Osteoblast (primary cell): ENCODE data around the gene BRF1. TPM values are rescaled to one million over a fixed set of nuclear protein-coding genes. Genes with fewer than 3 reads are reported as not detected.

Experiments
- DNase-seq: peaks from one replicate; pipeline ENCODE4 v3.0.0; 2011; ENCODE audit warnings: low spot score, mixed read lengths; ENCODE audit not compliant: insufficient read length; ENCODE audit errors: missing footprints
- H2AFZ ChIP-seq: 2 replicates; pipeline ENCODE4 v1.6.0; 2011; ENCODE audit warnings: mild to moderate bottlenecking, low read length
- H3K27ac ChIP-seq: 2 replicates; pipeline ENCODE4 v1.5.1; 2011; ENCODE audit warnings: mild to moderate bottlenecking, low read depth, low read length, moderate library complexity
- H3K27me3 ChIP-seq: 2 replicates; pipeline ENCODE4 v1.6.0; 2012; ENCODE audit warnings: mild to moderate bottlenecking, control low read depth, inconsistent platforms, low read length, moderate library complexity; ENCODE audit not compliant: insufficient read depth
- H3K36me3 ChIP-seq: 2 replicates; pipeline ENCODE4 v1.5.1; 2011; ENCODE audit warnings: mild to moderate bottlenecking, low read length, control low read depth, moderate library complexity; ENCODE audit not compliant: insufficient read depth
- H3K4me1 ChIP-seq: 2 replicates; pipeline ENCODE4 v1.5.1; 2011; ENCODE audit warnings: mild to moderate bottlenecking, low read length, control low read depth, moderate library complexity; ENCODE audit not compliant: insufficient read depth
- H3K4me2 ChIP-seq: 2 replicates; pipeline ENCODE4 v1.6.0; 2011; ENCODE audit warnings: mild to moderate bottlenecking, low read length; ENCODE audit not compliant: insufficient read depth
- H3K4me3 ChIP-seq: fragments of 200-600 bp; sonication (generic); 3 replicates; pipeline ENCODE4 v1.5.1; 2012; ENCODE audit warnings: mild to moderate bottlenecking, low read length, inconsistent platforms; ENCODE audit not compliant: insufficient read depth
- H3K79me2 ChIP-seq: 2 replicates; pipeline ENCODE4 v1.6.0; 2012; ENCODE audit warnings: mild to moderate bottlenecking, low read length, control low read depth, inconsistent platforms; ENCODE audit not compliant: insufficient read depth
- H3K9me3 ChIP-seq: 2 replicates; pipeline ENCODE4 v1.5.1; 2011; ENCODE audit warnings: low read depth, low read length, control low read depth
- H4K20me1 ChIP-seq: 2 replicates; pipeline ENCODE4 v1.6.0; 2012; ENCODE audit warnings: mild to moderate bottlenecking, low read length, control low read depth; ENCODE audit not compliant: insufficient read depth
- total RNA-seq: library from RNA; depleted of rRNA; stranded (reverse); fragments of >200 nt; gene quantifications from 2 replicates; pipeline ENCODE4 v1.2.3, GENCODE V29; 2012
- TF ChIP-seq, protein P1 (sequence below): IDR thresholded peaks from 2 replicates; pipeline ENCODE4 v1.5.1; 2011; ENCODE audit warnings: mild to moderate bottlenecking, low read depth, low read length, moderate library complexity; ENCODE audit errors: extremely low read depth

The BRF1 gene
- total RNA-seq, 1 donor: 34.4 TPM

DNA sequence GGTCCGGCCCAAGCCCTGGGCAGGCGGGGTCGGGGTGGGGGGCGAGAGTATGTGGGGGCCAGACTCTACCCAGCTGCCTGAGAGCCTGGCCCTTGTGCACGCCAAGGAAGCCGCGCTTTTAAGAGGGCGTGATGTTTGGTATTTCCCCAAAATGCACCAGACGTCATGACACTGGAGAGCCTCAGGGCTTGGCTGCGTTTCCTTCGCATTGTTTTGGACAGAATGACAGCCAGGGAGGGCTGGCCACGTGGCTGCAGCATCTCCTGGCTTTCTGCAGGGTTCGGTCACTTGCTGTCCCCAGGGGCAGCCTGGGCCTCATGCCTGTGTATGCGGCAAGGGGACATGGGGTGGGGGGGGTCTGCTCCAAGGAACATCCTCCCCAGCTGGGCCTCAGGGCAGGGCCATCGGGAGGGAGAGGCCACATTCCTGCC, 103.6 kb downstream of the BRF1 start:
- TF ChIP-seq, protein P1, sequence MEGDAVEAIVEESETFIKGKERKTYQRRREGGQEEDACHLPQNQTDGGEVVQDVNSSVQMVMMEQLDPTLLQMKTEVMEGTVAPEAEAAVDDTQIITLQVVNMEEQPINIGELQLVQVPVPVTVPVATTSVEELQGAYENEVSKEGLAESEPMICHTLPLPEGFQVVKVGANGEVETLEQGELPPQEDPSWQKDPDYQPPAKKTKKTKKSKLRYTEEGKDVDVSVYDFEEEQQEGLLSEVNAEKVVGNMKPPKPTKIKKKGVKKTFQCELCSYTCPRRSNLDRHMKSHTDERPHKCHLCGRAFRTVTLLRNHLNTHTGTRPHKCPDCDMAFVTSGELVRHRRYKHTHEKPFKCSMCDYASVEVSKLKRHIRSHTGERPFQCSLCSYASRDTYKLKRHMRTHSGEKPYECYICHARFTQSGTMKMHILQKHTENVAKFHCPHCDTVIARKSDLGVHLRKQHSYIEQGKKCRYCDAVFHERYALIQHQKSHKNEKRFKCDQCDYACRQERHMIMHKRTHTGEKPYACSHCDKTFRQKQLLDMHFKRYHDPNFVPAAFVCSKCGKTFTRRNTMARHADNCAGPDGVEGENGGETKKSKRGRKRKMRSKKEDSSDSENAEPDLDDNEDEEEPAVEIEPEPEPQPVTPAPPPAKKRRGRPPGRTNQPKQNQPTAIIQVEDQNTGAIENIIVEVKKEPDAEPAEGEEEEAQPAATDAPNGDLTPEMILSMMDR: no peak
- Histone ChIP-seq H3K4me3 (no peak overlapping the region), H3K79me2 (no peaks in the 10 kb centered on the region), H4K20me1 (no peaks in the 10 kb centered on the region), H3K4me1 (no peaks in the 10 kb centered on the region), H3K9me3 (no peaks in the 10 kb centered on the region), H3K27ac (no peak overlapping the region), H3K36me3 (no peaks in the 10 kb centered on the region), H3K27me3 (peaks cover 24% of the 10 kb centered on the region), H2AFZ (no peak overlapping the region), H3K4me2 (no peak overlapping the region)
- no peak for DNase-seq

DNA sequence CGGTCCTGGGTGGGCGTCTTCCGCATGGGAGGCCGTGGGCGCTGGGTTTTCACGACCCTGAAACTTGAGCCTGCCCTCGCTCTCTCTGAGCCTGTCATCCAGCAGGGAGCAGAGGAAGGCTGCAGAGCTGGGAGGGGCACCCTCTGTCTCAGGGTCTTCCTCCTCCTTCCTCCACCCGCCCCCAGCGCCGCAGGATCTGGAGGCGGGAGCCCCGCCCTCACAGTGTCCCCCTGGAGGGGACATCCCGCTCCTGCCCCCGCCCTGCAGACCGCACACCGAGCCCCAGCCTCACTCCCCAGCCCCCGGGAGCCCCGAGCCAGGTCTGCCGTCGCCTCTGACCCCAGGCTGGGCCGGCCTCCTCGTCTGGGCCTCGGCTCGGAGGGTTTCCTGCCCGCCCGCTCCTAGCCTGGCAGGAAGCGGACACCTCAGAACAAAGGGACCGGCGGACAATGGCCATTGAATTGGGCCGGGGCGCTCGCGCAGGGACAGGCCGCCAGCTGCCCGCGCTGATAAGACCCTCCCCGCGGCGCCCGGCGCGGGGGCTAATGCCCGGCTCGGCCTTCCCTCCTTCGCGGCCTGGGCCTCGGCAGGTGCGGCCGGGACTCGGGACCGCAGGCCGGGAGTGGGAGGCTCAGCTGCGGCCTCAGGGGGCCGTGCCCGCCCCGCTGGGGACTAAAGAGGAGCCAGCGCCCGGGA, 104.4 kb downstream of the BRF1 start:
- Histone ChIP-seq H3K27me3 (peaks cover 24% of the 10 kb centered on the region), H3K36me3 (no peaks in the 10 kb centered on the region), H3K4me2 (no peak overlapping the region), H3K4me3 (no peak overlapping the region), H3K27ac (no peak overlapping the region), H3K9me3 (no peaks in the 10 kb centered on the region), H4K20me1 (no peaks in the 10 kb centered on the region), H2AFZ (no peak overlapping the region), H3K79me2 (no peaks in the 10 kb centered on the region), H3K4me1 (no peaks in the 10 kb centered on the region)
- TF ChIP-seq, protein P1: no peak
- DNase-seq: no peak

DNA sequence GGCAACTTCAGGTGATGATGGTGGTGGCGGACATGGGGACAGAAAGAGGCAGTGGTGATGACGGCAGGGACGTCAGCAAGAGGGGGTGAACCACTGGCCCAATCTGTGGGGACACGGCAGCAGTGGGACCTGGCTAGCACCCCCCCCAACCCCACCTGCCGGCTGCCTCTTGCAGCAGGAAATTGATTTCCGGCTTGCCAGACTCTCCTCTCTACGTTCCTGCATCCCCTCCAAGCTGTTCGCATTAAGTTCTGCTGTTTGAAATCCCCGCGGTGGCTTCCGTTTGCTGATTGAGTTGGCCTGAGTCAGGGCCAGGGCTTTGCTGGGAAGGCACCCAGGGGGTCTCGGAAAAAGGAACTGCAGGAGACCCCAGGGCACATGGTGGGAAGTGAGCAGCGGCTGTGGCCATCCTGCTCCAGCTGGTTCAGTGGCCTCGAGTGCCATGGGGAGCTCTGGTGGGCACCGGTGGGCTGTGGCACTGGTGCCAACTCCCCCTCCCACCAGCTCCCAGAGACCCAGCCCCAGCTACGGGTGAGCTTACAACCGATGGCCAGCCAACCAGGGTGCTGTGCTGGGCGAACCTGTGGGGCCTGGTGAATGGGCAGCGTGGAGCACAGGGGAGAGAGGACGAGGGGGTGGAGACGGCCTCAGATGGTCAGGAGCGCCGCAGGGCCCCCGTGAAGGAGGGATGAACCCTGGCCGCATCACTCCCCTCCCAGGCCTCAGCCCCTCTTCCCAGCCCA, 105.1 kb downstream of the BRF1 start:
- H4K20me1 ChIP-seq: no peaks in the 10 kb centered on the region
- peaks cover 24% of the 10 kb centered on the region for H3K27me3 ChIP-seq
- no peak overlapping the region for H3K27ac ChIP-seq
- H2AFZ ChIP-seq: no peak overlapping the region
- no peak for DNase-seq
- no peak overlapping the region for H3K4me2 ChIP-seq
- no peaks in the 10 kb centered on the region for H3K9me3 ChIP-seq
- no peaks in the 10 kb centered on the region for H3K36me3 ChIP-seq
- H3K4me1 ChIP-seq: no peaks in the 10 kb centered on the region
- no peaks in the 10 kb centered on the region for H3K79me2 ChIP-seq
- TF ChIP-seq, protein P1: no peak
- H3K4me3 ChIP-seq: no peak overlapping the region

DNA sequence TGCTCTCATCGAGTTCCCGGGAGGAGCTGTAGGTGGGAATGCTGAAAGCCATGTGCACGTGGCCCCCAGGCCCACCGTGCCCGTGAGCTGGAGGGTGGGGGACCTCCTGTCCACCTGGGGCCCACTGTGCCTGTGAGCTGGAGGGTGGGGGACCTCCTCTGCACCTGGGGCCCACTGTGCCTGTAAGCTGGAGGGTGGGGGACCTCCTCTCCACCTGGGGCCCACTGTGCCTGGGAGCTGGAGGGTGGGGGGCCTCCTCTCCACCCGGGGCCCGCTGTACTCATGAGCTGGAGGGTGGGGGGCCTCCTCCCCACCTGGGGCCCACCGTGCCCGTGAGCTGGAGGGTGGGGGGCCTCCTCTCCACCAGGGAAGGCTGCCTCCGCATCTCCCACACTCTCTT, 105.8 kb downstream of the BRF1 start:
- no peak for DNase-seq
- H3K4me3 ChIP-seq: no peak overlapping the region
- no peaks in the 10 kb centered on the region for H3K36me3 ChIP-seq
- H3K79me2 ChIP-seq: no peaks in the 10 kb centered on the region
- H3K4me1 ChIP-seq: no peaks in the 10 kb centered on the region
- H2AFZ ChIP-seq: no peak overlapping the region
- H3K27ac ChIP-seq: no peak overlapping the region
- no peaks in the 10 kb centered on the region for H3K9me3 ChIP-seq
- no peak overlapping the region for H3K4me2 ChIP-seq
- no peaks in the 10 kb centered on the region for H4K20me1 ChIP-seq
- TF ChIP-seq, protein P1: no peak
- peaks cover 24% of the 10 kb centered on the region for H3K27me3 ChIP-seq
